Caki2 (cell line): ENCODE results near the gene ANO4. TPM values are rescaled to one million over a fixed set of nuclear protein-coding genes. Genes with fewer than 3 reads are reported as not detected.

Experiments
- DNase-seq: peaks from one replicate; pipeline ENCODE4 v3.0.0-alpha.2; 2015; ENCODE audit warnings: low read depth
- in situ Hi-C: cut with HindIII; loops from 2 replicates; pipeline ENCODE4 v1.10.0; 2016; ENCODE audit warnings: low sequenced_read_pairs, low pct_unique_long_range_greater_than_20kb, mixed read lengths
- total RNA-seq: library from RNA; depleted of rRNA; stranded (reverse); fragments of >200 nt; shearing (Covaris generic); gene quantifications from 2 replicates; pipeline ENCODE4 v1.2.3, GENCODE V29; 2014; ENCODE audit warnings: low replicate concordance

The ANO4 gene
- total RNA-seq, 1 experiment from 2014 or later, result not detected

DNA sequence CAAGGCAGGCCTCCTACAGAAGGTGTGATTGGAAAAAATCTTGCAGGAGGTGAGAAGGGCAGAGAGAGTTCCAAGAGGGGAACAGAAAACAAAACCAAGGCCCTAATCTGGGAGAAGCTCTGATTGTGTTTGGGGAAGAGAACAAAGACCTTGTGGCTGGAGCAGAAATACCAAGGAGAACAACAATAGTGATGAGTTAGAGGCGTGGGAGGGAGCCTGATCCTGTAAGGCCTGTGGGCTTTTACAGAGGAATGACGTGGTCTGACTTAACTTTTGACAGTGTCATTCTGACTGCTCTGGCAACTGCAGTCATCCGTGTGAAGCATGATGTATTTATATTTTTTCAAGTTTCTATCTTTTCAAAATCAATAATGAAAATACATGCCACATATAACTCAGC lies 200.6 kb downstream of the ANO4 start:
- DNase-seq, result no peak

GRCh38 chr12:100995771-100996170 lies 201.2 kb downstream of the ANO4 start:
- in situ Hi-C loops, result no loop called here
- no peak for DNase-seq

More for the DNA sequence above, 200.6 kb downstream of the ANO4 start:
- in situ Hi-C loops, result no loop called here

GRCh38 chr12:101001669-101002068 lies 207.1 kb downstream of the ANO4 start:
- no peak for DNase-seq
- in situ Hi-C loops, result no loop called here

DNA sequence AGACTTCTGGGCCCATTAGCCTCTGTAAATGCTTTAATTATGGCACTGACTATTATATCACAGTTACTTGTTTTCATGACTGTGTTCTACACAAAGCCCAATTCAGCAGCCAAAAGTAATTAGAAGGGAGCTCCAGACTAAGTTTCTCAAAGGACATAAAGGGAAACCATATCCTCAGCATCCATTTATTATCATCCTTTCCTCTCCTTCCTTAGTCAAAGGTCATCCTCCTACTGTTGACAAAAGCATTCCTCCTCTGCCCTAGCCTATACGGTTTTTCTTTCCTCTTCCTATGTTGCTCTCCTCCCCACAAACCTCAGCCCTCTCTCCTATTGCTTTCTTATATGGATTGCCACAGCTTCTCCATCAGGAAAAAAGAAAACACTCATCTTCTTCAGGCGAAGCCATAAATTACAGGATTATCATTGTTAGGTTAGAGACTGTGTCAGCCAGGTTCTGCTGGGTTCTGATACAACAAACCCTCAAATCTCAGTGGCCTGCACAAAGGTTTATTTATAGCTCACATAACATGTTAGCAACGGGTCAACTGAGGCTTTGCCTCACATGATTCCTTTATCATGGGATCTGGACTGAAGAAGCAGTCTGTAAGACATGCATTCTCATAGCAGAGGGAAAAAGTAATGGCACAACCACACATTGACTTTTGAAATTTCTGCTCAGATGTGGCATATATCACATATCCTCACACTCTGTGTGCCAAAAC lies 208.3 kb downstream of the ANO4 start:
- DNase-seq, result no peak
- in situ Hi-C loops, result no loop called here

GRCh38 chr12:101004898-101005297 lies 210.3 kb downstream of the ANO4 start:
- in situ Hi-C loops, result no loop called here
- DNase-seq, result no peak

- no peak for DNase-seq
- in situ Hi-C loops, result no loop called here
Observed at GRCh38 chr12:101009274-101009673, 214.7 kb downstream of the ANO4 start.

DNA sequence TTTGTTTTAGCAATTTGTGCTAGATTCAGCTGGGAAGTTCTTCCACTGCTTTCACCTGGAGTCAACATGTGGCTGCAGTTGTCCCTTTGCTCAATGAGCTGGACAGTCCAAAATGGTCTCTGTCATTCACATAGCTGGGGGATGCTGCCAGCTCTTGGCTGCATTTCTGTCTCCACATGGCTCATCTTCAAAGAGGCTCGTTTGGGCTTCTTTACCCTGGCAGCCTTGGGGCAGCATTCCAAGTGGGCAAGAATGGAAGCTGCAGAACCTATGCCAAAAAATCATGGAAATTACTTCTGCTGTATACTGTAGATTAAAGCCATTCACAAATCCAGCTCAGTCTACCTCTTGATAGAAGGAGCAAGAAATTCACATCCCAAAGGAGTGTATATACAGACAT lies 216.3 kb downstream of the ANO4 start:
- in situ Hi-C loops, result no loop called here
- no peak for DNase-seq

DNA sequence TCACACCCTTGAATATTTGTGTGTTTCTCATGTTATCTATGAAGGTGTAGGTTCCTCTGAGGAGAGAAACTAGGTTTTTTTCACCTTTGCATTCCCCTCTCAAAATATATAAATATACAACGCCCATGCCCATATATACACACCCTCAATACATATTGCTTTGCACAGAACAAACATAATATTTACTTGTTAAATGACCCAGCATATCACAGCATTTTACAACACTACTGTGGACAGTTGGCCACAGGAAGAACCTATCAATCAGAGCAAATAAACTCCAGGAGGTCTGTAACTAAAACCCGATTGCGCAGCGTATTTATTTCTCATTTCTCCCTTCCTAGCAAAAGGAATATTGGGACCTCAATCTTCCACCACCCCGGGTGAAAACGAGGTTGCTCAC lies 219.4 kb downstream of the ANO4 start:
- in situ Hi-C loops, result no loop called here
- no peak for DNase-seq

- DNase-seq, result no peak
- in situ Hi-C loops, result no loop called here
Observed at GRCh38 chr12:101015044-101015443, 220.5 kb downstream of the ANO4 start.

DNA sequence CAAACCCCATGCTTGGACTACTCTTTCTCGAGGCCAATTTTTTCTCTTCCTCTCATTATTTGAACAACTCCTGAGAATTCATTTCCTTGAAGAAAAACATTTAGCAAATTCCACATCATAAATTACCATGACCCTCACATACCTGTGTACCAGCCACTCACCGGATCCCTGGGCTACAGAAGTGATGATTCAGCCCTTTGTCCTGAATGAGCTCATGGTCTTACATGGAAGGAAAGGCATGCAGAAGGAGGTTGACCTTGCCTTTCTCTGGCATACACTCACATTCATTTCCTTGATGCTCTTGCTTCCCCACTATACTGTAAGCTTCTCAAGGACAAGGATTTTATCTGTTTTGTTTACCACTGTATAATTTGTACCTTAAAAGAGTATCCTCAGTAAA lies 224.0 kb downstream of the ANO4 start:
- in situ Hi-C loops, result no loop called here

GRCh38 chr12:101019201-101019600 lies 224.6 kb downstream of the ANO4 start:
- DNase-seq, result no peak
- in situ Hi-C loops, result no loop called here

More for the DNA sequence above, 224.0 kb downstream of the ANO4 start:
- DNase-seq, result peak; percentile 82

- DNase-seq, result no peak
- in situ Hi-C loops, result no loop called here
Observed at GRCh38 chr12:101019667-101020066, 225.1 kb downstream of the ANO4 start.

GRCh38 chr12:101021442-101021841 lies 226.9 kb downstream of the ANO4 start:
- in situ Hi-C loops, result no loop called here
- no peak for DNase-seq

DNA sequence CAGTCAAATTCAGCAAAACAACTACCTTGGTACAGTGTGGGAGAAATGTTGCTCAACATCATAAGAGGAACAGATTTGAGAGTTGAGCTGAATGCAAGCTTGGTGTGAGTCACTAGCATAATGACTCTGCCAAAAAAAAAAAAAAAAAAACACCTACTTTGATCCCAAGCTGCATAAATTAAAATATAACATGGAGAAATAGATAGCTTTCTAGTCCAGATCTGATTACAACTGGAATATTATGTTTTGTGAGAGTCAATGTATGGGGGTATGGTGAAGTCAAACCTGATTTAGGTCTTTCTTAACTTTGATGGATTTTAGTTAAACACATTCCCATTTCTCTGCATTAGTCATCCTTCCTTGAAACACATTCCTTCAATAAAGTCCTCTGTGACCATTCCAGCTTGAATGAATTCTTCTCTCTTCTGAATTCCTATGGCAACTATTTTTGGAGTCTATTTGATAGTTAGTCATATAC lies 227.4 kb downstream of the ANO4 start:
- in situ Hi-C loops, result no loop called here
- DNase-seq, result peak; percentile 75

- in situ Hi-C loops, result no loop called here
- no peak for DNase-seq
Observed at GRCh38 chr12:101027200-101027599, 232.6 kb downstream of the ANO4 start.

DNA sequence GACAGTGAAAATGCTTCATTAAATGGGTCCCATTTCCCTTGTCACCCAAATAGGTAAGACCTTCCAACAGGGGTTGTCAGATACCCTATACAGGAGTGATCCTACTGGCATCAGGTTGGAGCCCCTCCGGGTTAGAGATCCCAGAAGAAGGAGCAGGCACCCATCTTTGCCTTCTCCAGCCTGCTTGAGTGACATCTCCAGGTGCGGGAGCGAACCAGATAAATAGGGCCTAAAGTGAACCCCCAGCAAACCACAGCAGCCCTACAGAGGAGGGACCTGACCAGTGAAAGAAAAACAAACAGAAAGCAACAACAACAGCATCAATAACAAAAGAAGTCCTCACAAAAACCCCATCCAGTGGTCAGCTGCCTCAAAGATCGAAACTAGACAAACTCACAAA lies 233.2 kb downstream of the ANO4 start:
- in situ Hi-C loops, result no loop called here
- DNase-seq, result no peak

DNA sequence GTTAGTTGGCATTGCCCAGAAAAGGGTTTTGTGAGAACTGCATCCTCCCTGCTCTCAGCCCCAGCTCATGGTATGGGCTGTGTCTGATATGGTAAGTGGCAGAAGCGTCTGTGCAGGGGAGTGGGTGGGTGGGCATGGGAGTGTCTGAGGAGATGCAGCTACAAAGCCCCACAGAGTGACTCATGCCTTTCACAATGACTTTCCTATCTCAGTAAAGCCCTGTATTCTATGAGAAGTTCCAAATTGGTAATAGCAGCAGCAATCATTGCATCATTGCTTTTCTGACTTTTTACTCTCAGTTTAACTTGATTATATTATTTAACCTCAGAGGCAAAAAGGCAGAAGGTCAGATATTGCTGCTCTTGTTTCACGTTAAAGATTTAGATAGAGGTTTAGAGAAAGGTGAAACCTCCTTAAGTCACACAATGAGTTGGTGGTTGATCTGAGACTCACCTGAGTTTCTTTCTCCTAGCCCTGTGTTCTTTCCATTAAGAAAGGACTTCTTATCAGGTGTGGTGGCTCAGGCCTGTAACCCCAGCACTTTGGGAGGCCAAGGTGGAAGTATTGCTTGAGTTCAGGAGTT lies 243.8 kb downstream of the ANO4 start:
- DNase-seq, result no peak
- in situ Hi-C loops, result no loop called here

DNA sequence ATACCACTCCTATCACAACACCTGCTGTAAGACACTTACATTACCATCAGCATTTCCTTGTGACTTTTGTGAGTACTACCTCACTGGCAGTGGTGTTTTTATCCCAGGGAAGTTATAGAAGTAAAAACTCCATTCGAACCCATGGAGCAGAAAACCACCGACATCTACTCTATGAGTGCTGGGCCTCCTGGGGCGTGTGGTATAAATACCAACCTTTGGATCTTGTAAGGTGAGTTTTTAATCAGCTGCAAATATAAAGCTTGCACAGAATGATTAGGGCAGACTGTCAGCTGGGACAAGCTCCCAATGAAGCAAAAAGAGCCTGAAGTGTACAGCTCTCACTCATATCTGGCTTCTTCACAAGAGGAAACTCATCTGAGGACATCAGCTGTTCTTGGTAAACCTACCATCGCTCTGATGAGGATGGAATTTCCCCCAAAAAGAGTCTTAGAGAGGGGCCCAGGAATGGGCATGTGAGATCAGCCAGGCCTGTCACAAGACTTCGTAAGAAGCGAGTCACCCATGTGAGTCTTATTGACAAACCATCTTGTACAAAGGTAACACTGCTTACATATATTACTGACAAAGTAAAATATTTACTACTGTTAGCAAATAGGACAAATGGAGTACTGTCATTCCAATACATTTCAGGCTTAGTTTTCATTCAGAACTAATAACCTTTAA lies 245.4 kb downstream of the ANO4 start:
- in situ Hi-C loops, result no loop called here
- peak; percentile 16 for DNase-seq

- in situ Hi-C loops, result no loop called here
- DNase-seq, result no peak
Observed at GRCh38 chr12:101040936-101041335, 246.4 kb downstream of the ANO4 start.
